H1 (cell line): ENCODE data around the gene GRIK4. TPM values are rescaled to one million over a fixed set of nuclear protein-coding genes. Genes with fewer than 3 reads are reported as not detected.

ENCODE experiments used
- CTCF ChIA-PET: fragments of 300-600 bp; sonication (Branson Sonifier 250); formaldehyde crosslinking; loops from one replicate; lab custom pipeline; 2021; ENCODE audit not compliant: partially characterized antibody; lab: Charles Lee
- POLR2A ChIA-PET: fragments of 300-600 bp; sonication (Branson Sonifier 250); formaldehyde crosslinking; loops from one replicate; lab custom pipeline; 2021; ENCODE audit warnings: inconsistent platforms; ENCODE audit not compliant: partially characterized antibody; lab: Charles Lee
- DNase-seq, 2 experiments: peaks; one replicate each; pipeline versions ENCODE4 v3.0.0 to v3.0.0-alpha.2; 2010 to 2022; ENCODE audit warnings: low spot score in 2 of 2, low read depth in 1 of 2, mixed read lengths in 1 of 2
- FAIRE-seq: peaks from 2 replicates; lab custom pipeline; 2011; peaks lifted over from hg19 to GRCh38; lab: Jason Lieb, UNC
- H2AFZ ChIP-seq: 2 replicates; pipeline ENCODE4 v1.8.1; 2012; ENCODE audit warnings: low read length, inconsistent platforms
- H2AK5ac ChIP-seq: 2 replicates; pipeline ENCODE4 v1.6.1; 2013; ENCODE audit warnings: low read depth, low read length
- H2BK120ac ChIP-seq: replicated peaks from 2 replicates; pipeline ENCODE3; 2013; ENCODE audit warnings: low read depth, low read length, inconsistent platforms
- H2BK12ac ChIP-seq: 2 replicates; pipeline ENCODE4 v1.6.1; 2013; ENCODE audit warnings: low read depth, low read length
- H2BK15ac ChIP-seq: 2 replicates; pipeline ENCODE4 v1.6.1; 2013; ENCODE audit warnings: low read length
- H2BK20ac ChIP-seq: 2 replicates; pipeline ENCODE4 v1.6.1; 2013; ENCODE audit warnings: low read length
- H2BK5ac ChIP-seq: 2 replicates; pipeline ENCODE4 v1.6.1; 2013; ENCODE audit warnings: low read depth, low read length
- H3K14ac ChIP-seq: 2 replicates; pipeline ENCODE4 v1.6.1; 2013; ENCODE audit warnings: inconsistent platforms; ENCODE audit not compliant: insufficient read length
- H3K18ac ChIP-seq: 2 replicates; pipeline ENCODE4 v1.6.1; 2013; ENCODE audit warnings: low read length; ENCODE audit errors: extremely low read depth
- H3K23ac ChIP-seq: 2 replicates; pipeline ENCODE4 v1.6.1; 2013; ENCODE audit warnings: inconsistent platforms; ENCODE audit not compliant: insufficient read length
- H3K23me2 ChIP-seq: 2 replicates; pipeline ENCODE4 v1.6.1; 2013; ENCODE audit warnings: low read depth, low read length
- H3K27ac ChIP-seq: 2 replicates; pipeline ENCODE4 v1.6.1; 2011; ENCODE audit warnings: low read depth, low read length, inconsistent platforms
- H3K27me3 ChIP-seq, 4 experiments: replicated peaks in 1 of 4; 1 replicate in 1 of 4; 2 replicates in 3 of 4; pipeline versions ENCODE4 v1.6.1 to v1.8.1; 2011 to 2013; ENCODE audit warnings: low read length in 3 of 4, mild to moderate bottlenecking in 3 of 4, inconsistent platforms in 2 of 4, mixed read lengths in 2 of 4, moderate library complexity in 1 of 4; ENCODE audit not compliant: control insufficient read depth in 3 of 4, insufficient read depth in 3 of 4; ENCODE audit errors: extremely low read depth in 1 of 4
- H3K36me3 ChIP-seq, 4 experiments: 2 replicates each; pipeline versions ENCODE4 v1.6.1 to v1.8.1; 2011 to 2013; ENCODE audit warnings: mild to moderate bottlenecking in 4 of 4, low read length in 3 of 4, moderate library complexity in 2 of 4, control low read depth in 1 of 4, inconsistent platforms in 1 of 4; ENCODE audit not compliant: insufficient read depth in 4 of 4, control insufficient read depth in 2 of 4
- H3K4ac ChIP-seq: replicated peaks from 2 replicates; pipeline ENCODE3; 2013; ENCODE audit warnings: low read length, low read depth, mixed read lengths, inconsistent platforms; ENCODE audit not compliant: insufficient read length
- H3K4me1 ChIP-seq, 4 experiments: replicated peaks in 1 of 4; 1 replicate in 1 of 4; 2 replicates in 3 of 4; pipeline versions ENCODE4 v1.6.1 to v1.8.1; 2011 to 2013; ENCODE audit warnings: low read length in 3 of 4, inconsistent platforms in 2 of 4, mixed read lengths in 1 of 4; ENCODE audit not compliant: insufficient read depth in 4 of 4, control insufficient read depth in 3 of 4
- H3K4me2 ChIP-seq, 2 experiments: 2 replicates each; pipeline versions ENCODE4 v1.6.1 to v1.8.1; 2011 to 2013; ENCODE audit warnings: low read depth in 2 of 2, low read length in 2 of 2, control low read depth in 1 of 2, inconsistent platforms in 1 of 2, mild to moderate bottlenecking in 1 of 2; ENCODE audit not compliant: insufficient read depth in 1 of 2
- H3K4me3 ChIP-seq, 4 experiments: fragments of 200-600, 300-600 bp in 1 of 4; sonication (generic), shearing (Covaris generic), sonication (Bioruptor Twin) in 1 of 4; 2 replicates each; pipeline versions ENCODE4 v1.5.1 to v1.8.1; 2011 to 2016; ENCODE audit warnings: low read length in 4 of 4, low read depth in 3 of 4, control low read depth in 2 of 4, inconsistent platforms in 2 of 4, mild to moderate bottlenecking in 2 of 4, mixed read lengths in 1 of 4, moderate library complexity in 1 of 4; ENCODE audit not compliant: insufficient read depth in 2 of 4; ENCODE audit errors: extremely low read depth in 1 of 4
- H3K56ac ChIP-seq: replicated peaks from 2 replicates; pipeline ENCODE3; 2013; ENCODE audit warnings: low read depth, mild to moderate bottlenecking, mixed read lengths, low read length, inconsistent platforms; ENCODE audit not compliant: insufficient read length
- H3K79me1 ChIP-seq: 2 replicates; pipeline ENCODE4 v1.6.1; 2013; ENCODE audit warnings: low read depth, low read length, control low read depth
- H3K79me2 ChIP-seq, 2 experiments: 2 replicates each; pipeline versions ENCODE4 v1.6.1 to v1.8.1; 2012 to 2013; ENCODE audit warnings: low read length in 2 of 2, mild to moderate bottlenecking in 2 of 2, inconsistent platforms in 1 of 2; ENCODE audit not compliant: insufficient read depth in 2 of 2, control insufficient read depth in 1 of 2
- H3K9ac ChIP-seq, 4 experiments: replicated peaks in 1 of 4; 1 replicate in 1 of 4; 2 replicates in 3 of 4; pipeline versions ENCODE4 v1.6.1 to v1.8.1; 2011 to 2013; ENCODE audit warnings: low read depth in 3 of 4, low read length in 3 of 4, control low read depth in 2 of 4, mild to moderate bottlenecking in 2 of 4, moderate library complexity in 2 of 4, inconsistent platforms in 1 of 4; ENCODE audit errors: extremely low read depth in 1 of 4
- H3K9me3 ChIP-seq, 2 experiments: 2 replicates each; pipeline versions ENCODE4 v1.6.1 to v1.8.1; 2012 to 2013; ENCODE audit warnings: mild to moderate bottlenecking in 2 of 2, moderate library complexity in 2 of 2, control low read depth in 1 of 2, inconsistent platforms in 1 of 2, low read depth in 1 of 2, low read length in 1 of 2, mixed read lengths in 1 of 2; ENCODE audit not compliant: insufficient read depth in 2 of 2
- H4K20me1 ChIP-seq, 2 experiments: replicated peaks in 1 of 2; 2 replicates each; pipeline versions ENCODE3 to v1.8.1; 2011 to 2013; ENCODE audit warnings: inconsistent platforms in 2 of 2, low read length in 2 of 2, mild to moderate bottlenecking in 1 of 2; ENCODE audit not compliant: insufficient read depth in 2 of 2, control insufficient read depth in 1 of 2
- H4K5ac ChIP-seq: 2 replicates; pipeline ENCODE4 v1.6.1; 2013; ENCODE audit warnings: low read length, low read depth, mixed read lengths, inconsistent platforms; ENCODE audit not compliant: insufficient read length
- H4K8ac ChIP-seq: 2 replicates; pipeline ENCODE4 v1.8.0; 2013; ENCODE audit warnings: mild to moderate bottlenecking, moderate library complexity, low read length, inconsistent platforms; ENCODE audit not compliant: insufficient read depth; ENCODE audit errors: extremely low read depth
- H4K91ac ChIP-seq: replicated peaks from 2 replicates; pipeline ENCODE3; 2013; ENCODE audit warnings: low read length, mixed read lengths, inconsistent platforms; ENCODE audit not compliant: insufficient read length
- E2F6 ChIP-seq: IDR thresholded peaks from 2 replicates; pipeline ENCODE4 v1.6.1; 2012; ENCODE audit warnings: inconsistent platforms
- SIN3A ChIP-seq, 2 experiments: IDR thresholded peaks in 1 of 2; conservative IDR thresholded peaks in 1 of 2; 2 replicates each; pipeline ENCODE4 v1.6.1; 2011 to 2012; ENCODE audit warnings: low read length in 2 of 2, improper control_type of control experiment in 1 of 2, low read depth in 1 of 2, mild to moderate bottlenecking in 1 of 2
- TCF12 ChIP-seq: IDR thresholded peaks from 2 replicates; pipeline ENCODE4 v1.6.1; 2011; ENCODE audit warnings: low read depth, mild to moderate bottlenecking, low read length
- WGBS, 2 experiments: shearing (Covaris generic) in 1 of 2; methylation state at CpG; one replicate each; pipeline versions ENCODE4 v1.1.6 to v1.1.7; 2013 to 2015; ENCODE audit warnings: low lambda C conversion rate in 2 of 2, mixed read lengths in 2 of 2, inconsistent platforms in 1 of 2, low coverage in 1 of 2, missing lambda C conversion rate in 1 of 2; ENCODE audit not compliant: insufficient replicate concordance in 2 of 2, insufficient coverage in 1 of 2, insufficient read length in 1 of 2; ENCODE audit errors: extremely low coverage in 1 of 2, missing lambda C conversion rate in 1 of 2; 5-methylcytosine and 5-hydroxymethylcytosine counted together
- polyA plus RNA-seq, 7 experiments: library from polyadenylated mRNA; depleted of rRNA in 3 of 7; stranded (reverse) in 5 of 7; unstranded in 2 of 7; fragments of >200 nt in 5 of 7; fragments of 200-250 nt in 2 of 7; gene quantifications; 1 replicate in 5 of 7; 2 replicates in 1 of 7; 4 replicates in 1 of 7; pipeline versions ENCODE4 v1.2.1 to v1.2.3, GENCODE V29; 2011 to 2013; ENCODE audit warnings: missing spikeins in 2 of 7, mixed read lengths in 2 of 7
- total RNA-seq: library from RNA; stranded (reverse); fragmentation: NEBNext Ultra II Directional; extraction: Animal tissue kit (Norgen Biotek cat#: 25700); gene quantifications from 2 replicates; pipeline ENCODE4 v1.2.1, GENCODE V29; 2021
- TF ChIP-seq, protein P1 (sequence below): IDR thresholded peaks from 2 replicates; pipeline ENCODE4 v1.6.1; 2011; ENCODE audit warnings: low read length, improper control_type of control experiment

GRIK4 gene
- total and polyA plus RNA-seq, 2 of the 8 experiments (the other 6 are each of a cell fraction or from before 2014, with no cell fraction given) = 1.2 to 2.9 TPM

DNA sequence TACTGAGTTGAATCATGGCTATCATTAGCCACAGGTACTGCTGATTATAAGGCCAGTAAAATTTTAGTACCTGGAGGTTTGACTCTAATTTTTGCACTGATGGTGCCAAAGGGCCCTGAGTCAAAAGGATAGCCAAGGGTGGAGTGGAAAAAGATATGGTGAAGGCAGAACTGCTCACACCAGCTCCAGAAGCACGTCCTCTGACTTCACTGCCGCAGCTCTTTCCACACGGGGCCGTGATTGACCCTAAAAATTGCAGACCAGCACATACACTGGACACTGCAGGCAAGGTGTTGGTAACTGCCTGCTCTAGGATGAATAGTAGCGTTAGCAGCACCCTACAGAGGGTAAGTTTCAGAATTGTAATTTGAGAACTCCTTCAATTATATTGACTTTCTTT is 25.4 kb upstream of the GRIK4 start:
- POLR2A ChIA-PET = interaction anchor here (0.6 to 1.6 kb wide), 2 partner anchors 9 to 403 kb away, joined by 3 read pairs; no protein-coding TSS in a partner anchor
- no peak overlapping the region for H2BK5ac ChIP-seq
- H3K4me2 ChIP-seq = no peak overlapping the region
- TF ChIP-seq E2F6 = no peak
- no peak for TF ChIP-seq TCF12
- TF ChIP-seq, protein P1, sequence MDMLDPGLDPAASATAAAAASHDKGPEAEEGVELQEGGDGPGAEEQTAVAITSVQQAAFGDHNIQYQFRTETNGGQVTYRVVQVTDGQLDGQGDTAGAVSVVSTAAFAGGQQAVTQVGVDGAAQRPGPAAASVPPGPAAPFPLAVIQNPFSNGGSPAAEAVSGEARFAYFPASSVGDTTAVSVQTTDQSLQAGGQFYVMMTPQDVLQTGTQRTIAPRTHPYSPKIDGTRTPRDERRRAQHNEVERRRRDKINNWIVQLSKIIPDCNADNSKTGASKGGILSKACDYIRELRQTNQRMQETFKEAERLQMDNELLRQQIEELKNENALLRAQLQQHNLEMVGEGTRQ = no peak
- TF ChIP-seq SIN3A (conservative IDR thresholded peaks at IDR 0.05 in 1 of 2, IDR thresholded peaks at IDR 0.05 in 1 of 2; ENCODE audit: low read depth in 1 of 2, low read length in 2 of 2) = no peak

More for the DNA sequence above, 25.4 kb upstream of the GRIK4 start:
- no peak overlapping the region for H3K4me3 ChIP-seq
- CTCF ChIA-PET = no interaction called here
- H3K23me2 ChIP-seq = no peaks in the 10 kb centered on the region
- H4K20me1 ChIP-seq = no peaks in the 10 kb centered on the region
- H3K79me2 ChIP-seq = no peaks in the 10 kb centered on the region
- no peak overlapping the region for H2AFZ ChIP-seq
- no peaks in the 10 kb centered on the region for H3K27me3 ChIP-seq
- H2BK12ac ChIP-seq = no peak overlapping the region
- H3K14ac ChIP-seq = no peak overlapping the region
- H3K56ac ChIP-seq = no peak overlapping the region
- H3K36me3 ChIP-seq = peaks cover 3 to 19% (median 8%) of the 10 kb centered on the region in 4 experiments; a peak in 5 of 8 replicates
- H2AK5ac ChIP-seq = no peak overlapping the region
- H3K18ac ChIP-seq = no peak overlapping the region
- H2BK20ac ChIP-seq = no peak overlapping the region
- no peak overlapping the region for H4K91ac ChIP-seq
- H3K27ac ChIP-seq = no peak overlapping the region
- H2BK120ac ChIP-seq = no peak overlapping the region
- H4K8ac ChIP-seq = no peak overlapping the region
- no peak overlapping the region for H3K4ac ChIP-seq
- no peak overlapping the region for H3K9ac ChIP-seq
- peaks cover 0 to 2% (median 0%) of the 10 kb centered on the region in 4 experiments; a peak in 1 of 7 replicates for H3K4me1 ChIP-seq
- H3K9me3 ChIP-seq = no peaks in the 10 kb centered on the region
- DNase-seq (no peak), FAIRE-seq (no peak)
- no peak overlapping the region for H2BK15ac ChIP-seq
- no peaks in the 10 kb centered on the region for H3K79me1 ChIP-seq
- H3K23ac ChIP-seq = no peak overlapping the region
- no peak overlapping the region for H4K5ac ChIP-seq
- WGBS, 2 experiments = 88% methylated on average over 5 of the region's 5 CpGs; no CpG with 5 or more reads in 1 of the 2 experiments
